GM12878 (cell line): ENCODE data around the gene OGFOD3. TPM values are rescaled to one million over a fixed set of nuclear protein-coding genes. Genes with fewer than 3 reads are reported as not detected.

Experiments used
- ATAC-seq: fragments of 200-7000 bp; cut with Tn5 transposase; 3 replicates; pipeline ENCODE4 v1.9.1; 2020; ENCODE audit warnings: mild to moderate bottlenecking, moderate library complexity
- BruUV-seq: library from RNA; stranded (reverse); fragments of 400-500 nt; replicated peaks from 2 replicates; lab custom pipeline; 2021; lab: Mats Ljungman, UMichigan
- CTCF ChIA-PET: fragments of 300-600 bp; sonication (Branson Sonifier 250); formaldehyde crosslinking; extraction: SDS; loops from one replicate; lab custom pipeline; 2021; ENCODE audit warnings: inconsistent platforms; lab: Yijun Ruan, JAX
- POLR2A ChIA-PET: fragments of 350-600 bp; formaldehyde crosslinking; extraction: SDS; loops from one replicate; lab custom pipeline; 2021; ENCODE audit warnings: inconsistent platforms; lab: Charles Lee
- RAD21 ChIA-PET: fragments of 300-600 bp; sonication (Branson Sonifier 250); formaldehyde crosslinking; loops from one replicate; lab custom pipeline; 2023; ENCODE audit warnings: antibody characterized with exemption; ENCODE audit not compliant: unreplicated experiment; lab: Charles Lee
- SMC1A ChIA-PET: fragments of 300-600 bp; sonication (Branson Sonifier 250); formaldehyde crosslinking; loops from one replicate; lab custom pipeline; 2023; ENCODE audit not compliant: unreplicated experiment, uncharacterized antibody; lab: Charles Lee
- DNase-seq: peaks from one replicate; pipeline ENCODE4 v3.0.0-alpha.2; 2011; ENCODE audit warnings: low read depth, low spot score
- FAIRE-seq: peaks from 3 replicates; lab custom pipeline; 2011; peaks lifted over from hg19 to GRCh38; lab: Jason Lieb, UNC
- H2AFZ ChIP-seq: 2 replicates; pipeline ENCODE4 v1.6.0; 2011; ENCODE audit warnings: low read depth, low read length, control low read depth; ENCODE audit not compliant: control insufficient read depth
- H3K27ac ChIP-seq: 2 replicates; pipeline ENCODE4 v1.5.1; 2011; ENCODE audit warnings: control low read depth; ENCODE audit not compliant: control insufficient read depth, insufficient read depth
- H3K27me3 ChIP-seq, 2 experiments: replicated peaks in 1 of 2; 2 replicates each; pipeline versions ENCODE4 v1.6.0 to v1.6.1; 2011; ENCODE audit warnings: low read length in 1 of 2; ENCODE audit not compliant: control insufficient read depth in 2 of 2, insufficient read depth in 2 of 2
- H3K36me3 ChIP-seq, 2 experiments: 2 replicates each; pipeline ENCODE4 v1.5.1; 2011; ENCODE audit warnings: low read length in 1 of 2; ENCODE audit not compliant: control insufficient read depth in 2 of 2, insufficient read depth in 2 of 2
- H3K4me1 ChIP-seq: 2 replicates; pipeline ENCODE4 v1.6.1; 2011; ENCODE audit warnings: mild to moderate bottlenecking, low read length, moderate library complexity, mixed read lengths; ENCODE audit not compliant: control insufficient read depth, insufficient read depth
- H3K4me2 ChIP-seq: 2 replicates; pipeline ENCODE4 v1.6.0; 2011; ENCODE audit warnings: control low read depth; ENCODE audit not compliant: control insufficient read depth, insufficient read depth
- H3K4me3 ChIP-seq: fragments of 200-600 bp; sonication (generic); 2 replicates; pipeline ENCODE4 v1.5.1; 2016
- H3K79me2 ChIP-seq: 2 replicates; pipeline ENCODE4 v1.6.0; 2011; ENCODE audit warnings: low read length; ENCODE audit not compliant: control insufficient read depth, insufficient read depth
- H3K9ac ChIP-seq: 2 replicates; pipeline ENCODE4 v1.8.0; 2011; ENCODE audit warnings: low read length, control low read depth, mixed read lengths; ENCODE audit not compliant: control insufficient read depth, insufficient read depth
- H3K9me3 ChIP-seq: replicated peaks from 3 replicates; pipeline ENCODE4 v1.5.1; 2011; ENCODE audit warnings: mild to moderate bottlenecking, low read length; ENCODE audit not compliant: control insufficient read depth, insufficient read depth
- H4K20me1 ChIP-seq: 2 replicates; pipeline ENCODE4 v1.6.0; 2011; ENCODE audit not compliant: control insufficient read depth, insufficient read depth
- POLR2A ChIP-seq: IDR thresholded peaks from 2 replicates; pipeline ENCODE4 v1.6.1; 2011; ENCODE audit warnings: low read depth, mild to moderate bottlenecking, low read length
- TARDBP ChIP-seq: IDR thresholded peaks from 2 replicates; pipeline ENCODE4 v1.6.1; 2016; ENCODE audit warnings: borderline replicate concordance
- WGBS: methylation state at CpG from one replicate; pipeline ENCODE4 v1.1.6; 2016; ENCODE audit warnings: low lambda C conversion rate; ENCODE audit not compliant: insufficient replicate concordance, insufficient coverage; ENCODE audit errors: missing lambda C conversion rate; 5-methylcytosine and 5-hydroxymethylcytosine counted together
- in situ Hi-C: fragments of 300-500 bp; cut with MboI; formaldehyde crosslinking; loops from 9 replicates; pipeline ENCODE4 v1.14.3; 2018; ENCODE audit warnings: mixed read lengths
- intact Hi-C: fragments of 100-400 bp; cut with micrococcal nuclease; formaldehyde crosslinking; loops from one replicate; pipeline ENCODE4 v1.14.2; 2022; ENCODE audit not compliant: unreplicated experiment
- polyA plus RNA-seq, 11 experiments: library from polyadenylated mRNA; depleted of rRNA in 4 of 11; unstranded in 6 of 11; stranded (reverse) in 5 of 11; fragments of >200 nt; fragmentation: Nextera tagmentation in 4 of 11; fragmentation: Illumina TruSeq in 1 of 11; extraction: Ambion mirVana in 4 of 11; extraction: Trizol in 1 of 11; gene quantifications; 1 replicate in 1 of 11; 2 replicates in 10 of 11; pipeline versions ENCODE4 v1.2.1 to v1.2.3, GENCODE V29; 2011 to 2016; ENCODE audit warnings: inconsistent platforms in 2 of 11, missing spikeins in 2 of 11, low read depth in 1 of 11
- total RNA-seq, 4 experiments: library from RNA; depleted of rRNA in 3 of 4; stranded (reverse); fragments of >200 nt in 3 of 4; fragmentation: Illumina TruSeq in 1 of 4; extraction: Trizol in 1 of 4; gene quantifications; 2 replicates each; pipeline versions ENCODE4 v1.2.1 to v1.2.3, GENCODE V29; 2013 to 2021
- TF ChIP-seq, protein P1 (sequence below): fragments of 450-650 bp; IDR thresholded peaks from 2 replicates; pipeline ENCODE4 v1.6.1; 2017; ENCODE audit warnings: borderline replicate concordance
- TF ChIP-seq, protein P2 (sequence below): fragments of 450-650 bp; IDR thresholded peaks from 2 replicates; pipeline ENCODE4 v1.6.1; 2016; ENCODE audit warnings: mild to moderate bottlenecking, moderate library complexity, borderline replicate concordance

OGFOD3 gene
- total and polyA plus RNA-seq, 10 of the 15 experiments (the other 5 are each of a cell fraction or from before 2014, with no cell fraction given): 0.48 to 28.4 (median 18.3) TPM

DNA sequence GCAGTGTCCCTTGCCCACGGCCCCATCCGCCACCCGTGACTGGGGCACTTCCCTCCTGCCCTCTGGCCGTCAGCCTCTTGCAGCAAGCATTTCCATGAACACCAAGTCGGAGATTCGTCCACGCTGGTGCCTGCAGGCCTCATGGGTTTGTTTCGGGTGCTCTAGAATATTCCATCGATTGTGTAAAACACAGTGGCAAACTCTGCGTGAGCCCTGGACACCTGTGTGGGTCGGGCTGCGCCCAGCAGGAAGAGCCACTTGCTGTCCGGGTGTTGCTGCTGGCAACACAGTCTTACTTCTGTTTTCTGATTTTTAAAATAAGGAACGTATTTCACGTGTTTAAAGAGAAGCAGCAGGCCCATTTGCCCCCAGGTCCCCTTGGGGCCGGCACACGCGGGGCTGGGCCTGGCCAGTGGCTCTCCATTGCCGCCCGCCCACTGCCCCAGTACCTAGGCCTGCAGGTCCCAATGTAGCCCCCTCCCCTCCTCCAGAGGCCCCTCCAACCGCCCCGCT is 22.1 kb upstream of the OGFOD3 start (continued):
- TF ChIP-seq, protein P1, sequence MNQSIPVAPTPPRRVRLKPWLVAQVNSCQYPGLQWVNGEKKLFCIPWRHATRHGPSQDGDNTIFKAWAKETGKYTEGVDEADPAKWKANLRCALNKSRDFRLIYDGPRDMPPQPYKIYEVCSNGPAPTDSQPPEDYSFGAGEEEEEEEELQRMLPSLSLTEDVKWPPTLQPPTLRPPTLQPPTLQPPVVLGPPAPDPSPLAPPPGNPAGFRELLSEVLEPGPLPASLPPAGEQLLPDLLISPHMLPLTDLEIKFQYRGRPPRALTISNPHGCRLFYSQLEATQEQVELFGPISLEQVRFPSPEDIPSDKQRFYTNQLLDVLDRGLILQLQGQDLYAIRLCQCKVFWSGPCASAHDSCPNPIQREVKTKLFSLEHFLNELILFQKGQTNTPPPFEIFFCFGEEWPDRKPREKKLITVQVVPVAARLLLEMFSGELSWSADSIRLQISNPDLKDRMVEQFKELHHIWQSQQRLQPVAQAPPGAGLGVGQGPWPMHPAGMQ: no peak
- TF ChIP-seq, all 136 proteins: peak for 3

DNA sequence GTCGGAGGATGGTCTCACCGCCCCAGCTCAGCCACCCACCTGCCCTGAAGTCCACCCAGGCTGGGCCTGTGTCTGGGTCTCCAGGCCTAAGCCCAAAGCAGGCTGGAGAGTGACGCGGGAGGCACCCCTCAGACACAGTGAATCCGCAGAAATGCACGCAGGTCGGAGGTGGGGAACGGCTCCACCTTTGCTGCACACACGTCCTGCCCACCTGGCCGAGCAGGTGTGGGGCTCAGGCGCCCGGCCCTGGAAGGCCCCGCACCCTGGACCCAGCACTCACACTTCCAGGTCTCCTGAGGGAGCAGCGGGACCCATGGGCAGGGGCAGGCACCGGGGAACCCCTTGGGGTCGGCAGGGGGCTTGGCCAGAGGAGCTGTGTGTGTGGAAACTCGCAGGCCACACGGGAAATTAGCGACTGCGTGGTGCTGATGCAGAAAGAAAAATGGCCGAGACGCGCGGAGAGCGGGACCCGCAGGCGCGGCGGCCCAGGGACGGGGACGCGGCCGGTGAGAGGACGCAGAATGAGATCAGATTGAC is 21.5 kb upstream of the OGFOD3 start:
- WGBS: 96% methylated on average over 30 of the region's 34 CpGs
- no peaks in the 10 kb centered on the region for H3K27me3 ChIP-seq
- CTCF ChIA-PET: no interaction called here
- no peak overlapping the region for H3K4me3 ChIP-seq
- SMC1A ChIA-PET: no interaction called here
- no peak overlapping the region for H3K27ac ChIP-seq
- FAIRE-seq (no peak), ATAC-seq (no peak)
- H3K9ac ChIP-seq: no peak overlapping the region
- BruUV-seq: no TSS peak
- H3K4me2 ChIP-seq: no peak overlapping the region
- no peaks in the 10 kb centered on the region for H3K9me3 ChIP-seq
- no peak overlapping the region for H2AFZ ChIP-seq
- in situ Hi-C loops: no loop called here
- H3K36me3 ChIP-seq: peaks cover 4 to 24% of the 10 kb centered on the region in 2 experiments; a peak in 3 of 4 replicates
- peaks cover 16% of the 10 kb centered on the region for H3K4me1 ChIP-seq
- no peaks in the 10 kb centered on the region; the same call in 1 of the 2 replicates for H4K20me1 ChIP-seq
- H3K79me2 ChIP-seq: no peaks in the 10 kb centered on the region
- no peak for TF ChIP-seq TARDBP
- TF ChIP-seq, protein P2, sequence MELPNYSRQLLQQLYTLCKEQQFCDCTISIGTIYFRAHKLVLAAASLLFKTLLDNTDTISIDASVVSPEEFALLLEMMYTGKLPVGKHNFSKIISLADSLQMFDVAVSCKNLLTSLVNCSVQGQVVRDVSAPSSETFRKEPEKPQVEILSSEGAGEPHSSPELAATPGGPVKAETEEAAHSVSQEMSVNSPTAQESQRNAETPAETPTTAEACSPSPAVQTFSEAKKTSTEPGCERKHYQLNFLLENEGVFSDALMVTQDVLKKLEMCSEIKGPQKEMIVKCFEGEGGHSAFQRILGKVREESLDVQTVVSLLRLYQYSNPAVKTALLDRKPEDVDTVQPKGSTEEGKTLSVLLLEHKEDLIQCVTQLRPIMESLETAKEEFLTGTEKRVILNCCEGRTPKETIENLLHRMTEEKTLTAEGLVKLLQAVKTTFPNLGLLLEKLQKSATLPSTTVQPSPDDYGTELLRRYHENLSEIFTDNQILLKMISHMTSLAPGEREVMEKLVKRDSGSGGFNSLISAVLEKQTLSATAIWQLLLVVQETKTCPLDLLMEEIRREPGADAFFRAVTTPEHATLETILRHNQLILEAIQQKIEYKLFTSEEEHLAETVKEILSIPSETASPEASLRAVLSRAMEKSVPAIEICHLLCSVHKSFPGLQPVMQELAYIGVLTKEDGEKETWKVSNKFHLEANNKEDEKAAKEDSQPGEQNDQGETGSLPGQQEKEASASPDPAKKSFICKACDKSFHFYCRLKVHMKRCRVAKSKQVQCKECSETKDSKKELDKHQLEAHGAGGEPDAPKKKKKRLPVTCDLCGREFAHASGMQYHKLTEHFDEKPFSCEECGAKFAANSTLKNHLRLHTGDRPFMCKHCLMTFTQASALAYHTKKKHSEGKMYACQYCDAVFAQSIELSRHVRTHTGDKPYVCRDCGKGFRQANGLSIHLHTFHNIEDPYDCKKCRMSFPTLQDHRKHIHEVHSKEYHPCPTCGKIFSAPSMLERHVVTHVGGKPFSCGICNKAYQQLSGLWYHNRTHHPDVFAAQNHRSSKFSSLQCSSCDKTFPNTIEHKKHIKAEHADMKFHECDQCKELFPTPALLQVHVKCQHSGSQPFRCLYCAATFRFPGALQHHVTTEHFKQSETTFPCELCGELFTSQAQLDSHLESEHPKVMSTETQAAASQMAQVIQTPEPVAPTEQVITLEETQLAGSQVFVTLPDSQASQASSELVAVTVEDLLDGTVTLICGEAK: no peak
- TF ChIP-seq POLR2A: peak; percentile 65
- TF ChIP-seq, all 136 proteins: peak for 1
- DNase-seq: no peak
- ChIA-PET RAD21 (no interaction called here), POLR2A (no interaction called here)
- intact Hi-C loops: no loop called here
